ENCODE measurements around the gene NDUFA5. TPM values are rescaled to one million over a fixed set of nuclear protein-coding genes. Genes with fewer than 3 reads are reported as not detected.

NDUFA5 gene
- total RNA-seq, 1 experiment from 2014 or later: 77.0 TPM

- TF ChIP-seq HMGA2 (CRISPR knock-in tag; IDR thresholded peaks at IDR 0.05): no peak
- TF ChIP-seq MAX (CRISPR knock-in tag; IDR thresholded peaks at IDR 0.05): no peak
- no peak for TF ChIP-seq ZNF416 (CRISPR knock-in tag; IDR thresholded peaks at IDR 0.05)
- no peak for TF ChIP-seq IRF2 (CRISPR knock-in tag; IDR thresholded peaks at IDR 0.05; ENCODE audit: borderline replicate concordance, low read depth)
- no peak for TF ChIP-seq ZNF138 (CRISPR knock-in tag; conservative IDR thresholded peaks at IDR 0.05)
- TF ChIP-seq E2F4 (CRISPR knock-in tag; IDR thresholded peaks at IDR 0.05; ENCODE audit: borderline replicate concordance, low read depth): no peak
These were observed 55.4 kb downstream of the NDUFA5 start (continued) for GRCh38 chr7:123502201-123502600.

- DNase-seq (ENCODE audit: low spot score) (no peak), ATAC-seq (no peak)
- Mint-ChIP-seq H3K36me3 (peaks cover 22% of the 10 kb centered on the region), H3K9me3 (peaks cover 37% of the 10 kb centered on the region), H3K27ac (no peak overlapping the region), H3K4me3 (no peak overlapping the region), H3K4me1 (peaks cover 21% of the 10 kb centered on the region), H3K27me3 (ENCODE audit: low read depth) (no peaks in the 10 kb centered on the region)
- CTCF ChIA-PET: no interaction called here
- TF ChIP-seq CREB1 (CRISPR knock-in tag; IDR thresholded peaks at IDR 0.05): no peak
- TF ChIP-seq GRHL2 (CRISPR knock-in tag; IDR thresholded peaks at IDR 0.05; ENCODE audit: insufficient replicate concordance, severe bottlenecking): no peak
- no peak for TF ChIP-seq CREM (CRISPR knock-in tag; IDR thresholded peaks at IDR 0.05)
- TF ChIP-seq NFYB (CRISPR knock-in tag; conservative IDR thresholded peaks at IDR 0.05; ENCODE audit: low read depth): no peak
- no peak for TF ChIP-seq FOXP1 (CRISPR knock-in tag; IDR thresholded peaks at IDR 0.05; ENCODE audit: borderline replicate concordance)
- no peak for TF ChIP-seq EMX1 (CRISPR knock-in tag; IDR thresholded peaks at IDR 0.05)
- no peak for TF ChIP-seq CTCF (IDR thresholded peaks at IDR 0.05)
- POLR2A ChIA-PET: no interaction called here
These were observed 56.6 kb downstream of the NDUFA5 start for GRCh38 chr7:123500878-123501489.

- Mint-ChIP-seq H3K4me3 (no peak overlapping the region), H3K4me1 (peaks cover 21% of the 10 kb centered on the region), H3K27ac (no peak overlapping the region), H3K9me3 (peaks cover 21% of the 10 kb centered on the region), H3K27me3 (ENCODE audit: low read depth) (no peaks in the 10 kb centered on the region), H3K36me3 (peaks cover 7% of the 10 kb centered on the region)
- POLR2A ChIA-PET: no interaction called here
- TF ChIP-seq ZNF281 (CRISPR knock-in tag; IDR thresholded peaks at IDR 0.05): no peak
- no peak for TF ChIP-seq E2F5 (CRISPR knock-in tag; IDR thresholded peaks at IDR 0.05)
- no peak for TF ChIP-seq JAZF1 (CRISPR knock-in tag; IDR thresholded peaks at IDR 0.05)
- no peak for TF ChIP-seq TEAD1 (CRISPR knock-in tag; IDR thresholded peaks at IDR 0.05)
- no peak for TF ChIP-seq FOXK1 (CRISPR knock-in tag; IDR thresholded peaks at IDR 0.05)
- no peak for TF ChIP-seq GABPB1 (CRISPR knock-in tag; IDR thresholded peaks at IDR 0.05)
- no peak for ATAC-seq
- CTCF ChIA-PET: interaction anchor here (0.9 kb wide), 1 partner anchor 125 kb away, joined by 3 read pairs; no protein-coding TSS in a partner anchor
- no peak for DNase-seq (ENCODE audit: low spot score)
These were observed 58.2 kb downstream of the NDUFA5 start for GRCh38 chr7:123499211-123499970.
